TTC549 (cell line): ENCODE measurements around the gene NSD2.

Experiments used
- FAIRE-seq: peaks from 2 replicates; lab custom pipeline; 2012; peaks lifted over from hg19 to GRCh38; lab: Jason Lieb, UNC

NSD2 gene

DNA sequence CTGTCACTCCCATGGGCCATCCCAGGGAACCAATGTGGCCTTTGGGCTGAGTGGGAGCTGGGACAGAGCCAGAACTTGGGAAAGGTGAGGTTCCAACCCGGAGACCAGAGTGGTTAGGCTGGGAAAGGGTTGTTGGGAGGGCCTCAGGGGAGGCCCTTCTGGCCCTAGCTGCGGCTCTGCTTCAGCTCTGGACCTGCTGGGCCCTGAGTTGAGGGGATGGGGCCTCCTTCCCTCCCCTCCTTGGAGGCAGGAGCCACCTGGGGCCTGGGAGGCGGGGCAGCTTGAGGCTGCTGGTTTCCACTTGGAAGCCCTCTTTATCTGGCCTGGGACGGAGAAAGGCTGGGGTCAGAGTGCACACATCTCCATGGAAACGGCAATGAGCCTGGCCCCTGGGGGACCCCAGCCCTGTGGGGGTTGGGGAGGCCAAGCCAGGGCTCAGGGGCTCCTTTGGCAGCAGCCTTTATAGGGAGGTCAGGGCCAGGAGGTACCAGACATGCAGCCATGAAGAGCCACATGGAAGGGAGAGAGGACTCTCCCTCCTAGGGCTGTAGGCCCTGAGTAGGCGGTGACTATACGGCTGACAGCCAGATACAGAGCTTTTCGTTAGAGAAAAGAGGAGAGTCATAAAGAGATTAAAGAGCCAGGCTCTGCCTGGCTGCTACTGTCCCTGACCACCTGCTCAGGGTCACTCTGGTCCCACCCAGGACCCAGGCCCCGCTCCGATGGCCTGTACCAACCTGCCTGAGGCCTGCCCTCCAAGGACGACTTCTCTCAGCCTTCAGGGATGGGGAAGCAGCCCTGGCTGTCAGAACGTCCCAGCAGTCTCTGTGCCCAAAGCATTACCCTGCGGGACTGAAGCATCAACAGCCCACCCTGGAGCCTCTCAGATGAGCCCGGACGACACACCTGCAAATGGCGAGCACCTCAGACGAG, 6.9 kb upstream of the NSD2 start:
- FAIRE-seq, result no peak

GRCh38 chr4:1866189-1866661, 5.0 kb upstream of the NSD2 start:
- no peak for FAIRE-seq

- no peak for FAIRE-seq
These were observed 2.9 kb upstream of the NSD2 start for GRCh38 chr4:1868293-1868692.

DNA sequence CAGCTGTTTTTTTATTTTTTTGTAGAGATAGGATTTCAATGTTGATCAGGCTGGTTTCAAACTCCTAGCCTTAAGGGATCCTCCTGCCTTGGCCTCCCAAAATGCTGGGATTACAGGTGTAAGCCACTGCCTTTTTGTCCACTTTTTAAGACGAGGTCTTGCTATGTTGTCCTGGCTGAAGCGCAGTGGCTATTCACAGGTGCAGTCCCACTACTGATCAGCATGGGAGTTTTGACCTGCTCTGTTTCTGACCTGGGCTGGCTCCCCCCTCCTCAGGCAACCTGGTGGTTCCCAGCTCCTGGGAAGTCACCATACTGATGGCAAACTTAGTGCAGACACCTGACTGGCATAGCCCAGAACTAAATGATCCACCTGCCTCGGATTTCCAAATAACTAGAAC, 2.3 kb upstream of the NSD2 start:
- no peak for FAIRE-seq

- no peak for FAIRE-seq
These were observed 1.5 kb upstream of the NSD2 start for GRCh38 chr4:1869530-1870327.

- no peak for FAIRE-seq
These were observed 940 bp upstream of the NSD2 start for GRCh38 chr4:1870328-1870577.

GRCh38 chr4:1871471-1872021, 353 bp downstream of the NSD2 start:
- no peak for FAIRE-seq

DNA sequence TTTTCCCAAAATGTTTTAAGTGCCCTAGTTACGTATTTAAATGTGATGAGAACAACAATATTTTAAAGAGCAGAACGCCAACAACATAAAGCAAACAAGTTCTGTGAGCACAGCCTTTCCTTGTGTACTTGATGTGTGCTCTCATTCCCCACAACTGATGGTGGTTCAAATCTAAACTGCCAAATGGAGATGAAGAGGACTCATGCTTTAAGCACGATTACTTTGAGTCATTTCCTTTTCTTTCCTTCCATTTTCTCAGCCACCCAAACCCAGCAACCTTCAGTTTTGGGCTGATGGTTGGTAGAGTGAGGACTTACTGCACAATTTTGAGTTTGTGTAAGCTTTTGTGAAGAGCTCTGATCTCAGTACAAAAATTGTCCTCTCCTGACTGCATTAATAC, 1.7 kb downstream of the NSD2 start:
- no peak for FAIRE-seq

DNA sequence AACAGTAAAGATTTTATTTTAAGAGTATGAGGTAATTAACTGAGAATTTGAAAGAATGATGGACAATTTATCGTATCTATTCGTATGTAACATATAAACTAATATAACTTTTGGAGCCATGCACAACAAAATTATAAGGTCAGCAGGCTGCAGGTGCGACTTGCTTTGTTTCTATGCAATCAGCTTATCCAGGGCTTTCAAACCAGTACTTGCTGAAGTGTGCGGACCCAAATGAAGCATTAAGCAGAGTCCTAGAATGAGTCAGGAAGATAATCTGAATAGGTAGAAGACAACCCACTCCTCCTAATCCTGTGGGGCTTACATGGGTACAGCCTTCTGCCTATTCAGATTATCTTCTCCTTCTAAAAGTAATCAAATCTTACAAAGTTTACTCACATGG, 2.1 kb downstream of the NSD2 start:
- FAIRE-seq, result no peak

DNA sequence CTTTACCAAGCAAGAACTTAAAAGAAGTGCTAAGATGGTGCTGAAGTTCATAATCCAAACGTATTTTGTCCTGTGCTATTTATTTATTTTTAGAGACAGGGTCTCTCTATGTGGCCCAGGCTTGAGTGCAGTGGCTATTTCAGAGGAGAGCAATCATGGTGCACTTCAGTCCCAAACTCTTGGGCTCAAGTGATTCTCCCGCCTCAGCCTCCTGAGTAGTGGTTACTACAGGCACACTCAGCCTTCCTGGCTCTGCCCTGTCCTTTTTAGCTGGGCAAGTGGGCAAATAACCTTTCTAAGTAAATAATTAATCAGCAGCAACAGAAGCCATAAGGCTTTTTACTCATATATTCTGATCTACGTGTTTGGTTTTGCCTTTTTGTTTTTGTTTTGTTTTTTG, 2.6 kb downstream of the NSD2 start:
- no peak for FAIRE-seq

DNA sequence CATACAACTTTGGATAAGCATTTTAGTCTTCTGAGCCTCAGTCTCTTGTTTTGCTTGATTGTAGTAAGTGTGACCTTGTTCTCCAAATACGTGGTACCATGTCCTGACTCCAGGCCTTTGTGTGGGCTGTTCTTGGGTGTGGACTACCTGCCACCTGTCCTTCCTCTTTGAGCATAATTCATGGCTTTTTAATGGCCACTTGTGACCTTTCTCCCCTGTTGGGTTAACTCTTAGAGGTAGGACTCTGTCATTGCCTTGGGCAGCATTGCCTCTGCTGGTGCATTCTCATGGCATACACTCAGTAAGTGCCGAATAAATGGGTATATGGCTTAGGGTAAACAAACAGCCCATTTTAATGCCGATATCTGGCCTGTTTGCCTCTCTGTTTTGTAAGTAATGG, 3.0 kb downstream of the NSD2 start:
- no peak for FAIRE-seq

GRCh38 chr4:1879485-1879884, 8.3 kb downstream of the NSD2 start:
- FAIRE-seq, result no peak

GRCh38 chr4:1880332-1880731, 9.1 kb downstream of the NSD2 start:
- FAIRE-seq, result no peak

- no peak for FAIRE-seq
These were observed 11.7 kb downstream of the NSD2 start for GRCh38 chr4:1882850-1883271.

DNA sequence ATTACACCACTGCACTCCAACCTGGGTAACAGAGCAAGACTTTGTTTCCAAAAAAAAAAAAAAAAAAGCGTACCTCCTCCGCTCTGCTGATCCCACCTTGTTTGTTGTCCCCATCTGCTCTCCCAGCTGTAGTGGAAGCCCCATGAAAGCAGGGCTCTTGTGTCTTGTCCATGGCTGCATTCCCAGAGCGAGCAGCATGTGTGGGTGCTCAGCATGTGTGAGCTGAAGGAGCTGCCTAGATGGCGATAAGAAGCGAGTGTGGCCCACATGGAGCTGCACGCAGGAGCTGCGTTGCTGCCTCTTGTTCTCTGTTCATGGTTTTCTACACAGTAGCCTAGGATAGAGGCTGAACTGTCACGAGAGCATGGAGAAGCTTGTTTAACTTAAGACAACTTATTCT, 12.4 kb downstream of the NSD2 start:
- no peak for FAIRE-seq

GRCh38 chr4:1885414-1885813, 14.2 kb downstream of the NSD2 start:
- no peak for FAIRE-seq

DNA sequence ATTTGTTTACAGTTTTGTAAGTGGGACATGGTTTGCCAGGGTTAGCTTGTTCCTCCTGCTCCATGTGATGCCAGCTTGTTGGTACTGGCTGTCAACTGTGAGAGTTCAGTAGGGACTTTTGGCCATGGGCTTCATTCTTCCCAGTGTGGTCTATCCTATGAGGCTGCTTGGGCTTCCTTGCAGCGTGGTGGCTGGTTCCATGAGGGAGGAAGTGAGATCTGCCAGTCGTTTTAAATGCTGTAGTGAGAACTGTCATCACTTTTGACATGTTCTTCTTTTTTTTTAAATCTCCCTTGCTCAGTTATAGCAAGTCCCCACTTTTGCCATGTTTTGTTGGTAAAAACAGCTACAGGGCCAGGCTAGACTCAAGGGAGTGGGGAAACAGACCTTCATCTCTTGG, 15.9 kb downstream of the NSD2 start:
- no peak for FAIRE-seq

DNA sequence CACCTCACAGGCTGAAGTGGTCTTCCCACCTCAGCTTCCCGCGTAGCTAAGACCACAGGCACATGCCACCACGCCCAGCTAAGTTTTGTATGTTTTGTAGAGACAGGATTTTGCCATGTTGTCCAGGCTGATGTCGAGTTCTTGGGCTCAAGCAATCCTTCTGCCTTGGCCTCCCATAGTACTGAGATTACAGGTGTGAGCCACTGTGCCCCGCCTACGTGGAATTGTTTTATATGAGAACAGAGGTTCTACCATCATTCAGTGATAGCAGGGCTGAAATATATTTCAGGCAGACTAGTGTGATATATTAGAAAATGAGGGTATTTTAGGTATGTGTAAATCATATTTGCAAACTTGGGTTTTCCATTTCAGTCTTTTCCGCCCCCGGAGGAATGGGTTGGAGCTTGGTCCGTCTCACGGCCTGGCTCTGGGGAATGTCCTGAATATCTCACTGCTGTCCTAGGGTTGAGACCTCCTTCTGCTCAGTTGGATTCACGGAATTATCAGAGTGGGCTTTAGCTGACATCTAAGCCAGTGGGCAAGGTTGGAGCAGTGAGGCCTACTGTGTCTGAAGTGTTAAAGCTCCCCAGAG, 19.9 kb downstream of the NSD2 start:
- FAIRE-seq, result no peak

GRCh38 chr4:1895971-1896657, 24.9 kb downstream of the NSD2 start:
- no peak for FAIRE-seq

GRCh38 chr4:1896658-1896991, 25.4 kb downstream of the NSD2 start:
- no peak for FAIRE-seq

DNA sequence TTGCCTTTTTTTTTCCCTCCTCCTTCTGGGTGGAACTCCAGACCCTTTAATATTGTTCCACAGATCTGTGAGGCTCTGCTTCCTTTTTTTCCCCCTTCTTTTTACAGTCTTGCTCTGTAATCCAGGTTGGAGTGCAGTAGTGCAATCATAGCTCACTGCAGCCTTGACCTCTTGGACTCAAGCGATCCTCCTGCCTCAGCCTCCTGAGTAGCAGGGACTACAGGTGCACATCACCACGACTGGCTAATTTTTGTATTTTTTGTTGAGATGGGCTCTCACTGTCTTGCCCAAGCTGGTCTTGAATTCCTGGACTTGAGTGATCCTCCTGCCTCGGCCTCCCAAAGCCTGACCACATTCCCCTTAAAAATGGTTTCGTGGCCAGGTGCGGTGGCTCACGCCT, 26.8 kb downstream of the NSD2 start:
- no peak for FAIRE-seq

DNA sequence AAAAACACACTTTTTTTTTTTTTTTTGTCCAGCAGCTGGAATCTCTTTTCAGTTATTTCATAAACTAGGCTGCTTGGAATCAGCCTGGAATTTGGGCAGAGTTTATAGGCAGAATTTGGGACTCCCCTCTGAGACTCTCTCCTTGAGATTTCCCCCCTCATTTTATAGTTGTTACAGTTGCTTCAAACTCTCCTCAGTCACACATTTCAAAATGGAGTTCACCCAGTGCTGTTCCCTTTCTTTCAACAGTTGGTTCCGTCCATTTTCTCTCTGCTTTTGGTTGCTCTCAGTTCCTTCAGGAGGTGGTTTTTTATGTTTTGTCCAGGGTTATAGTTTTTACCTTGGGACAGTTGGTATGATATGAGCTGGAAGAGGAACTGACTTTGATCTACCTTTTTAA, 27.5 kb downstream of the NSD2 start:
- FAIRE-seq, result no peak
